Ishikawa (cell line): Measurements from ENCODE around the gene BTBD9.

ENCODE experiments used
- CEBPB ChIP-seq: IDR thresholded peaks from 2 replicates; pipeline ENCODE4 v1.6.1; 2012
- CREB1 ChIP-seq: IDR thresholded peaks from 2 replicates; pipeline ENCODE4 v1.6.1; 2012; ENCODE audit warnings: low read depth
- EGR1 ChIP-seq: IDR thresholded peaks from 2 replicates; pipeline ENCODE4 v1.6.1; 2012
- EP300 ChIP-seq: IDR thresholded peaks from 2 replicates; pipeline ENCODE4 v1.6.1; 2012; ENCODE audit warnings: borderline replicate concordance
- FOXM1 ChIP-seq: IDR thresholded peaks from 2 replicates; pipeline ENCODE4 v1.6.1; 2012; ENCODE audit warnings: low read depth, borderline replicate concordance
- MAX ChIP-seq: IDR thresholded peaks from 2 replicates; pipeline ENCODE4 v1.6.1; 2012
- NFIC ChIP-seq: IDR thresholded peaks from 2 replicates; pipeline ENCODE4 v1.6.1; 2012
- RAD21 ChIP-seq: IDR thresholded peaks from 2 replicates; pipeline ENCODE4 v1.6.1; 2012; ENCODE audit warnings: low read depth
- TAF1 ChIP-seq: IDR thresholded peaks from 2 replicates; pipeline ENCODE4 v1.6.1; 2012; ENCODE audit warnings: low read depth, mild to moderate bottlenecking
- TCF12 ChIP-seq: IDR thresholded peaks from 2 replicates; pipeline ENCODE4 v1.6.1; 2012; ENCODE audit warnings: low read depth
- TEAD4 ChIP-seq: IDR thresholded peaks from 2 replicates; pipeline ENCODE4 v1.6.1; 2012
- YY1 ChIP-seq: IDR thresholded peaks from 2 replicates; pipeline ENCODE4 v1.6.1; 2012; ENCODE audit warnings: low read depth
- ZBTB7A ChIP-seq: IDR thresholded peaks from 2 replicates; pipeline ENCODE4 v1.6.1; 2012; ENCODE audit warnings: low read depth
- TF ChIP-seq, protein P1 (sequence below): IDR thresholded peaks from 2 replicates; pipeline ENCODE4 v1.6.1; 2012
- TF ChIP-seq, protein P2 (sequence below): IDR thresholded peaks from 2 replicates; pipeline ENCODE4 v1.6.1; 2012; ENCODE audit warnings: low read depth, mild to moderate bottlenecking

BTBD9 gene

GRCh38 chr6:38510205-38510604 lies 129.5 kb downstream of the BTBD9 start:
- TF ChIP-seq TCF12 (no peak), MAX (no peak), TAF1 (no peak), YY1 (no peak), ZBTB7A (no peak), TEAD4 (no peak), CREB1 (no peak), FOXM1 (no peak), EP300 (no peak), EGR1 (no peak), RAD21 (no peak), CEBPB (no peak), NFIC (no peak)
- TF ChIP-seq, protein P1, sequence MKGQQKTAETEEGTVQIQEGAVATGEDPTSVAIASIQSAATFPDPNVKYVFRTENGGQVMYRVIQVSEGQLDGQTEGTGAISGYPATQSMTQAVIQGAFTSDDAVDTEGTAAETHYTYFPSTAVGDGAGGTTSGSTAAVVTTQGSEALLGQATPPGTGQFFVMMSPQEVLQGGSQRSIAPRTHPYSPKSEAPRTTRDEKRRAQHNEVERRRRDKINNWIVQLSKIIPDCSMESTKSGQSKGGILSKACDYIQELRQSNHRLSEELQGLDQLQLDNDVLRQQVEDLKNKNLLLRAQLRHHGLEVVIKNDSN, result no peak
- TF ChIP-seq, protein P2, sequence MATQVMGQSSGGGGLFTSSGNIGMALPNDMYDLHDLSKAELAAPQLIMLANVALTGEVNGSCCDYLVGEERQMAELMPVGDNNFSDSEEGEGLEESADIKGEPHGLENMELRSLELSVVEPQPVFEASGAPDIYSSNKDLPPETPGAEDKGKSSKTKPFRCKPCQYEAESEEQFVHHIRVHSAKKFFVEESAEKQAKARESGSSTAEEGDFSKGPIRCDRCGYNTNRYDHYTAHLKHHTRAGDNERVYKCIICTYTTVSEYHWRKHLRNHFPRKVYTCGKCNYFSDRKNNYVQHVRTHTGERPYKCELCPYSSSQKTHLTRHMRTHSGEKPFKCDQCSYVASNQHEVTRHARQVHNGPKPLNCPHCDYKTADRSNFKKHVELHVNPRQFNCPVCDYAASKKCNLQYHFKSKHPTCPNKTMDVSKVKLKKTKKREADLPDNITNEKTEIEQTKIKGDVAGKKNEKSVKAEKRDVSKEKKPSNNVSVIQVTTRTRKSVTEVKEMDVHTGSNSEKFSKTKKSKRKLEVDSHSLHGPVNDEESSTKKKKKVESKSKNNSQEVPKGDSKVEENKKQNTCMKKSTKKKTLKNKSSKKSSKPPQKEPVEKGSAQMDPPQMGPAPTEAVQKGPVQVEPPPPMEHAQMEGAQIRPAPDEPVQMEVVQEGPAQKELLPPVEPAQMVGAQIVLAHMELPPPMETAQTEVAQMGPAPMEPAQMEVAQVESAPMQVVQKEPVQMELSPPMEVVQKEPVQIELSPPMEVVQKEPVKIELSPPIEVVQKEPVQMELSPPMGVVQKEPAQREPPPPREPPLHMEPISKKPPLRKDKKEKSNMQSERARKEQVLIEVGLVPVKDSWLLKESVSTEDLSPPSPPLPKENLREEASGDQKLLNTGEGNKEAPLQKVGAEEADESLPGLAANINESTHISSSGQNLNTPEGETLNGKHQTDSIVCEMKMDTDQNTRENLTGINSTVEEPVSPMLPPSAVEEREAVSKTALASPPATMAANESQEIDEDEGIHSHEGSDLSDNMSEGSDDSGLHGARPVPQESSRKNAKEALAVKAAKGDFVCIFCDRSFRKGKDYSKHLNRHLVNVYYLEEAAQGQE, result no peak

DNA sequence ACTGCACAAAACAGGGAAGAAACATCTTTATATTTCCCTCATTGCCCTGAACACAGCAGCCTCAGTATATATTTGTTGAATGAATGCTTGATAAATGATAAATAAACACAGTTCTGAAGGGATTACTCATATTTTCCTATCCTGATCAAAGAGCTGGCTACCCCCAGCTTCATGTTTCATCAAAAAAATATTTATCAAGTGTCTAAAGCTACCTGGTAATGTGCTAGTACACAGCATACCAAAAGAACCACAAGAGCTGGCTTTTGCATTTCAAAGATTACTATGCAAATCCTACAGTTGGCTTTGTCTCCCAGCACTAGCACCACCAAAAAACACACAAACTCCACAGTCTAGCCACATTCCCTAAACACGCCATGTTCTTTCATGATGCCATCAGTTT lies 130.0 kb downstream of the BTBD9 start:
- TF ChIP-seq, protein P2, result no peak
- TF ChIP-seq EP300 (no peak), EGR1 (no peak), RAD21 (no peak), CEBPB (no peak), TAF1 (no peak), TCF12 (no peak), CREB1 (no peak), TEAD4 (no peak), MAX (no peak), FOXM1 (no peak), NFIC (no peak), ZBTB7A (no peak), YY1 (no peak)
- TF ChIP-seq, protein P1, result no peak

GRCh38 chr6:38508894-38509293 lies 130.8 kb downstream of the BTBD9 start:
- no peak for TF ChIP-seq EP300
- TF ChIP-seq ZBTB7A, result no peak
- no peak for TF ChIP-seq NFIC
- TF ChIP-seq RAD21, result no peak
- TF ChIP-seq YY1, result no peak
- TF ChIP-seq TCF12, result no peak
- no peak for TF ChIP-seq FOXM1
- no peak for TF ChIP-seq TAF1
- TF ChIP-seq MAX, result no peak
- TF ChIP-seq, protein P2, result no peak
- no peak for TF ChIP-seq EGR1

GRCh38 chr6:38508286-38508685 lies 131.4 kb downstream of the BTBD9 start:
- TF ChIP-seq EGR1 (no peak), TEAD4 (no peak), MAX (no peak), TCF12 (no peak), FOXM1 (no peak), TAF1 (no peak), EP300 (no peak), YY1 (no peak), CEBPB (no peak)
- TF ChIP-seq, protein P2, result no peak
